22Rv1 (cell line): ENCODE measurements around the gene KIRREL1.

Experiments
- ZFX ChIP-seq: fragments of 450-650 bp; IDR thresholded peaks from 2 replicates; pipeline ENCODE4 v1.6.1; 2017; ENCODE audit warnings: antibody characterized with exemption, borderline replicate concordance
- TF ChIP-seq, protein P1 (sequence below): fragments of 450-650 bp; IDR thresholded peaks from 2 replicates; pipeline ENCODE4 v1.5.1; 2017; ENCODE audit warnings: mild to moderate bottlenecking

GRCh38 chr1:158059984-158060383 is 66.5 kb downstream of the KIRREL1 start:
- TF ChIP-seq ZFX: no peak
- TF ChIP-seq, protein P1, sequence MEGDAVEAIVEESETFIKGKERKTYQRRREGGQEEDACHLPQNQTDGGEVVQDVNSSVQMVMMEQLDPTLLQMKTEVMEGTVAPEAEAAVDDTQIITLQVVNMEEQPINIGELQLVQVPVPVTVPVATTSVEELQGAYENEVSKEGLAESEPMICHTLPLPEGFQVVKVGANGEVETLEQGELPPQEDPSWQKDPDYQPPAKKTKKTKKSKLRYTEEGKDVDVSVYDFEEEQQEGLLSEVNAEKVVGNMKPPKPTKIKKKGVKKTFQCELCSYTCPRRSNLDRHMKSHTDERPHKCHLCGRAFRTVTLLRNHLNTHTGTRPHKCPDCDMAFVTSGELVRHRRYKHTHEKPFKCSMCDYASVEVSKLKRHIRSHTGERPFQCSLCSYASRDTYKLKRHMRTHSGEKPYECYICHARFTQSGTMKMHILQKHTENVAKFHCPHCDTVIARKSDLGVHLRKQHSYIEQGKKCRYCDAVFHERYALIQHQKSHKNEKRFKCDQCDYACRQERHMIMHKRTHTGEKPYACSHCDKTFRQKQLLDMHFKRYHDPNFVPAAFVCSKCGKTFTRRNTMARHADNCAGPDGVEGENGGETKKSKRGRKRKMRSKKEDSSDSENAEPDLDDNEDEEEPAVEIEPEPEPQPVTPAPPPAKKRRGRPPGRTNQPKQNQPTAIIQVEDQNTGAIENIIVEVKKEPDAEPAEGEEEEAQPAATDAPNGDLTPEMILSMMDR: no peak
